DND-41 (cell line): ENCODE data around the gene VPS33A.

Experiments used
- ATAC-seq: fragments of 200-7000 bp; cut with Tn5 transposase; 3 replicates; pipeline ENCODE4 v1.9.1; 2021; ENCODE audit warnings: low read depth; ENCODE audit not compliant: insufficient read depth
- DNase-seq: peaks from one replicate; pipeline ENCODE4 v3.0.0-alpha.2; 2020
- H2AFZ ChIP-seq: 2 replicates; pipeline ENCODE4 v1.6.0; 2012; ENCODE audit warnings: low read depth, low read length
- H3K27ac ChIP-seq: 2 replicates; pipeline ENCODE4 v1.5.1; 2012; ENCODE audit warnings: low read length, inconsistent platforms
- H3K27me3 ChIP-seq: fragments of 200-600 bp; sonication (generic); 2 replicates; pipeline ENCODE4 v1.6.0; 2012; ENCODE audit warnings: low read length, mild to moderate bottlenecking, inconsistent platforms; ENCODE audit not compliant: insufficient read depth, poor library complexity
- H3K36me3 ChIP-seq: 2 replicates; pipeline ENCODE4 v1.5.1; 2012; ENCODE audit warnings: low read length, inconsistent platforms; ENCODE audit not compliant: insufficient read depth
- H3K4me1 ChIP-seq: 2 replicates; pipeline ENCODE4 v1.5.1; 2012; ENCODE audit warnings: mild to moderate bottlenecking, low read length; ENCODE audit not compliant: insufficient read depth
- H3K4me2 ChIP-seq: 2 replicates; pipeline ENCODE4 v1.6.0; 2012; ENCODE audit warnings: mild to moderate bottlenecking, moderate library complexity, low read length, inconsistent platforms; ENCODE audit not compliant: insufficient read depth
- H3K4me3 ChIP-seq, 2 experiments: fragments of 200-600 bp in 1 of 2; shearing (Covaris generic) in 1 of 2; 2 replicates each; pipeline ENCODE4 v1.5.1; 2012 to 2016; ENCODE audit warnings: inconsistent platforms in 2 of 2, low read length in 2 of 2, mild to moderate bottlenecking in 2 of 2, low read depth in 1 of 2, moderate library complexity in 1 of 2
- H3K79me2 ChIP-seq: 2 replicates; pipeline ENCODE4 v1.6.0; 2012; ENCODE audit warnings: low read length, inconsistent platforms; ENCODE audit not compliant: insufficient read depth
- H3K9ac ChIP-seq: 2 replicates; pipeline ENCODE4 v1.6.0; 2012; ENCODE audit warnings: low read depth, mild to moderate bottlenecking, inconsistent platforms, low read length, moderate library complexity
- H3K9me3 ChIP-seq: 2 replicates; pipeline ENCODE4 v1.5.1; 2012; ENCODE audit warnings: low read length, moderate library complexity, mild to moderate bottlenecking, inconsistent platforms; ENCODE audit not compliant: insufficient read depth, severe bottlenecking
- H4K20me1 ChIP-seq: 2 replicates; pipeline ENCODE4 v1.6.0; 2012; ENCODE audit warnings: low read length; ENCODE audit not compliant: insufficient read depth
- CTCF ChIP-seq: IDR thresholded peaks from 2 replicates; pipeline ENCODE4 v1.5.1; 2012; ENCODE audit warnings: borderline replicate concordance, low read length, moderate library complexity, mild to moderate bottlenecking; ENCODE audit not compliant: poor library complexity, severe bottlenecking; ENCODE audit errors: extremely low read depth
- EZH2 ChIP-seq: IDR thresholded peaks from 3 replicates; pipeline ENCODE4 v1.6.1; 2012; ENCODE audit warnings: borderline replicate concordance, low read depth, mild to moderate bottlenecking, moderate library complexity, low read length, inconsistent platforms; ENCODE audit not compliant: severe bottlenecking

Gene VPS33A

GRCh38 chr12:122185079-122185478 is 81.2 kb downstream of the VPS33A start:
- H4K20me1 ChIP-seq = no peaks in the 10 kb centered on the region
- H3K9me3 ChIP-seq = no peaks in the 10 kb centered on the region
- H3K4me3 ChIP-seq = no peak overlapping the region
- H3K4me2 ChIP-seq = no peak overlapping the region
- H3K9ac ChIP-seq = no peak overlapping the region
- H3K4me1 ChIP-seq = no peaks in the 10 kb centered on the region
- H3K79me2 ChIP-seq = no peaks in the 10 kb centered on the region
- no peak; the same call in 2 of the 3 replicates for ATAC-seq
- no peaks in the 10 kb centered on the region for H3K36me3 ChIP-seq
- DNase-seq = no peak
- H2AFZ ChIP-seq = no peak overlapping the region
- no peak overlapping the region for H3K27ac ChIP-seq
- TF ChIP-seq EZH2 (no peak), CTCF (no peak)
- peaks cover 3% of the 10 kb centered on the region for H3K27me3 ChIP-seq

DNA sequence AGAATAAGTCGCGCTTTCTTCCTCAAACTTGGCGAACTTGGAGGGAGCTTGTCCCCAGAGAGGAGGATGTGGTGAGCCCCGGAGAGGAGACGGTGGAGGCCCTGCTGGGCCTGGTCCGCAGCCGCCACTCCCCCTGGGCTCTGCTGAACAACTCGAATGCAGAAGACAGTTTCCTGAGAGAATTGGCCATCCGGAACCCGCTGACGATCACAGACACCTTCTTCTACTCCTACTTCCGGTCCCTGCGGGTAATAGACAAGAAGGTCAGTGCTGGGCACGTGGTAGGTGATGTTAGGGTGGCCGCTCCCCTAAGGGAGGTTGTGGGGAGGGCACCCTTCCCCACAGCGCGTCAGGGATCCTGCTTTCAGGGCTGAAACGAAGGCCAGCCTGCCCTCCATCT is 81.8 kb downstream of the VPS33A start:
- H3K27ac ChIP-seq = no peak overlapping the region
- H3K36me3 ChIP-seq = no peaks in the 10 kb centered on the region
- no peak overlapping the region for H3K4me2 ChIP-seq
- no peaks in the 10 kb centered on the region for H3K9me3 ChIP-seq
- peaks cover 3% of the 10 kb centered on the region for H3K27me3 ChIP-seq
- H4K20me1 ChIP-seq = no peaks in the 10 kb centered on the region
- H3K9ac ChIP-seq = no peak overlapping the region
- no peak overlapping the region for H3K4me3 ChIP-seq
- H2AFZ ChIP-seq = no peak overlapping the region; the same call in 1 of the 2 replicates
- no peak for ATAC-seq
- H3K4me1 ChIP-seq = no peaks in the 10 kb centered on the region
- no peaks in the 10 kb centered on the region for H3K79me2 ChIP-seq
- TF ChIP-seq CTCF (no peak), EZH2 (no peak)
- no peak for DNase-seq

GRCh38 chr12:122183588-122183940 is 82.7 kb downstream of the VPS33A start:
- no peak overlapping the region for H2AFZ ChIP-seq
- ATAC-seq = no peak
- no peaks in the 10 kb centered on the region for H3K36me3 ChIP-seq
- H3K4me3 ChIP-seq = no peak overlapping the region
- no peaks in the 10 kb centered on the region for H4K20me1 ChIP-seq
- H3K9me3 ChIP-seq = no peaks in the 10 kb centered on the region
- H3K79me2 ChIP-seq = no peaks in the 10 kb centered on the region
- TF ChIP-seq CTCF = no peak
- TF ChIP-seq EZH2 = no peak
- H3K27ac ChIP-seq = no peak overlapping the region
- no peak for DNase-seq
- H3K4me2 ChIP-seq = no peak overlapping the region
- no peaks in the 10 kb centered on the region for H3K4me1 ChIP-seq
- peaks cover 3% of the 10 kb centered on the region for H3K27me3 ChIP-seq
- H3K9ac ChIP-seq = no peak overlapping the region

- no peak for ATAC-seq
These were observed 83.3 kb downstream of the VPS33A start, which contains the start of gene LRRC43 for GRCh38 chr12:122182887-122183587. Gene LRRC43 (plus strand): TSS chr12:122183123. CDS start chr12:122183145, 22 bp downstream.

More at GRCh38 chr12:122182887-122183587, 83.3 kb downstream of the VPS33A start, which contains the start of gene LRRC43:
- peaks cover 3% of the 10 kb centered on the region for H3K27me3 ChIP-seq
- H3K9me3 ChIP-seq = no peaks in the 10 kb centered on the region
- no peaks in the 10 kb centered on the region for H3K36me3 ChIP-seq
- no peaks in the 10 kb centered on the region for H3K4me1 ChIP-seq
- TF ChIP-seq EZH2 = no peak
- TF ChIP-seq CTCF = no peak
- no peaks in the 10 kb centered on the region for H4K20me1 ChIP-seq
- no peaks in the 10 kb centered on the region for H3K79me2 ChIP-seq
- no peak within 1 kb of the TSS for H3K9ac ChIP-seq
- no peak within 1 kb of the TSS for H2AFZ ChIP-seq
- H3K4me3 ChIP-seq = no peak within 1 kb of the TSS
- no peak within 1 kb of the TSS for H3K4me2 ChIP-seq
- H3K27ac ChIP-seq = no peak within 1 kb of the TSS
- DNase-seq = no peak
